GM19463 (cell line): Measurements from ENCODE around the gene LYRM4.
A peak's percentile ranks its signal among the peaks of the same experiment; 100 is the strongest.

Source experiments
- ATAC-seq: cut with Tn5 transposase; IDR thresholded peaks from one replicate; pipeline ENCODE4 v1.9.1; 2021; ENCODE audit warnings: mild to moderate bottlenecking, moderate library complexity; ENCODE audit not compliant: unreplicated experiment

Gene LYRM4

DNA sequence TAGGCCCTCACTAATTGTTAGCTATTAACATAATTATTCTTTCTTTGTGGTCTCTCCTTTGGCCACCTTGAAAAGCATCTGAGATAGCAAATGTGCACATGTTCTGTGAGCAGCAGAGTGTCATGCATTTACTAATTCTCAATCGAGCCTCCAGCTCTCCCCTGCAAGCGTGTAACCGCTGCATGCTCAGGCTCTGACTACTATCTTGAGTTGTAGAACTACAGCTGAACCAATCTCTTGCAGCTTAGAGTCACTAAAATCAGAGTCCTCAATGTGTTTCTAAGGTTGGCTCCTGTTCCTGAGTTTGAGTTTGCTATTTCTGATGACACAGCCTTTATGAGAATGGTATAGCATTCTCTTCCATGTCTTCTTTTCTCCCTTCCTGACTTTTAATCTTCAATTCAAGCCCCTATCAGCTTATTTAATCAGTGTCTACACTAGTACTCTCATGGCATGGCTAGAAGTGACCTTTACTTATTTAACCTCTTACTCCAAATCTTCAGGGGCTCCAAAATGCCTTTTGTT lies 110.1 kb downstream of the LYRM4 start:
- ATAC-seq = no peak

DNA sequence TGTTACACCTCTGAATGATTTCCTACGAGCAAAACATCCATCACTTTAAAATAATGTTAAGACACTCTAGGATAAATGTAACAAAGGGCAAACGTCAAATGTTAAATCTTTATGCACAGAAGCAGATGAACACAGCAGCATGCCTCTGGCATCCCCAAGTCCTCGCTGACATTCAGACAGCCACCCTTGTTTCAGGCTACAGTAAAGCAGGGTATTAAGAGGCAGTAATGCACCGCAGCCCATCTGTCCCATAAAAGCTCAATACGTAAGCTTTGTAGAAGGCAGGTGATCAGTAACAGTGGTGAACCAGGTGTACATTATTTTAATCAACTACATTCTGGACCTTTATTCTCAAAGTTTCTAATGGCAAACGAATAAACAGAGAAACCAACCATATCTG lies 110.9 kb downstream of the LYRM4 start:
- ATAC-seq = no peak

DNA sequence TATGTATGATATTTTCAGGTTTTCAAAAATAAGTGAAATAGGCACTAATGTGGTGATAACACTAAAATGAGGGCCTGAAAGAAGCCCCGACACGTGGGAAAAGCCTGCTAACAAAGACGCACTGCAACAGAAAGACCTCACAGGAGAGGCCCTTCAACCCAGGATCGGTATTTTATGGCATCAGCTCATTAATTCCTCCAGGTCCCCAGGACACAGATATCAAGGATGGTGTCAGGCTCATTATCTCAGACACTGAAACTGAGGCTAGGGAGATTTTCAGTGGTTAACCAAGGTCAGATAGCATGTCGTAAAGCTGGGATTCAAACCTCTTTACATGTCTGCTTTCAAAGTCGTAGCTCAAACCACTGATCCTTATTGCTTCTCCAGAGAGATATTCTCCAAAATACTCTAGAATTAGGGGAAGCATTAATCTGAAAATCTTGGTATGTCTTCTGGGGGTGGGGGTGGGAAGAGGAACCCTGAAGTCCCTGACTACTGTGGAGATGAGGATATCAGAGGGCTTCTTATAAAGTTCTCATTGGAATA lies 111.5 kb downstream of the LYRM4 start:
- ATAC-seq = no peak

DNA sequence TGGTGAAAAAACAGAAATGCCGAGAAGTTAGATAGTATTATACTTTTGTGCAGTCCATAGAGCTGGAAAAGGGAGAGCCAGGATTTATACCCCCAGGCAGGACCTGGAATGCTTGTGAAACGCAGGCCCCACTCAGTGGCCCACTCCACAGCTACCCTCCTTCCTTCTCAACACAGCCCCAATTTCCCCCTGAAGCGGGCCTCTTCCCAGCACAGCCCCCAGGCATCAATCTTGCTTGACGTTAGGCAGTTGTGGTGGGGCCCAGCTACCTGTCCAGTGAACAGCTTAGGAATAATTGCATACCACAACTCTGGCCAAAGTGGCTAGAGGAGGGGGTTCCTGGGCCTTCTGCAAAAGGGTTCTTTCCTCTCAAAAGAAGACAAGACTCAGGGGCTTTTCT lies 114.4 kb downstream of the LYRM4 start:
- no peak for ATAC-seq

DNA sequence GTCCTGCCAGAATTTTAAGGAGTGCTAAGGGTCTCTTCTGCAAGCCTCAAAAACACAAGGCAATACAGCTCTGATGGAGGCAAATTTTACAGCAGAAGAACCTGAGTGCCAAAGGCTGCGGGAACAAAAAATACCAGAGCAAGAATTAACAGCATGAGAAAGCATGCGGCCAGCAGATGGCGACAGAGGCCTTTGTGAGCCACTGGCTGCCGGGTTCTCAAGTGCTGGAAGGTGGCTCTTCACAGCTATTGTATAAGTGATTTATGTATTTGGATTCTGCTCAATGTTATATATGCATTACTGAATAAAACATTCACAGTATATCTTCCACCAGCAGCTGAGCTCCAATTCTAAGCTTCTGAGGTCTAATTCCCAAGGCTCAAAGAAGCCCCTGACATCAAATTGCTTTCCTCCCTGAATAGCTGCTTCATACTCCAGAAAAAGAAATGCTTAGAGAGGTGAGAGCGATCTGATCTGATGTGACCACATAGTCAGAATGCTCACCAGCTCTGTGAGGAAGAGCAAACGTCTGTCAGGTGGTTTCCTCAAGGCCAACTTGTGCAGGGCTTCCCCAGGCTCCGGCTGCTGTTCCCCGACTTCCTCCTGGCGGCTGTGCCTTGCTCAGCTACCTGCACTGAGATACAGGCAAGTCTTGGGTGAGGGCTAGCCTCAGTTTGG lies 117.0 kb downstream of the LYRM4 start:
- peak; percentile 56 for ATAC-seq

DNA sequence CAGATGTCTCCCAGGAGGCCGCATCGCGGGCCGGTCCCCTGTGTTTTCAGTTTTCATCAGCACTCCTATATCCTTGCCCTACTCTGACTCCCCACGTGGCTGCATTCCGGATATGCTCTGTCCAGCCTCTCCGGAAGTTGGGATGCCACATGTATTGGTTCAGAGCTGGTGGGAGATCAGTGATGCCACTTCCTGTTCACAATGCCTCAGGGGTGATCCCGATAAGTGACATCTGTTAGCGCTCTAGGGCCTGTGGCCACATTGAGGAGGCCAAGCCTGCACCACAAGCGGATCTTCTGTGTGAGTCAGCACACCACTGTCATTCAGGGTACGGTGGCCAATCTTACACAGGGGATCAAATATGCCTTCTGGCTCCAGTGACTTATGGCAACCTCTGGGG lies 117.8 kb downstream of the LYRM4 start:
- no peak for ATAC-seq

DNA sequence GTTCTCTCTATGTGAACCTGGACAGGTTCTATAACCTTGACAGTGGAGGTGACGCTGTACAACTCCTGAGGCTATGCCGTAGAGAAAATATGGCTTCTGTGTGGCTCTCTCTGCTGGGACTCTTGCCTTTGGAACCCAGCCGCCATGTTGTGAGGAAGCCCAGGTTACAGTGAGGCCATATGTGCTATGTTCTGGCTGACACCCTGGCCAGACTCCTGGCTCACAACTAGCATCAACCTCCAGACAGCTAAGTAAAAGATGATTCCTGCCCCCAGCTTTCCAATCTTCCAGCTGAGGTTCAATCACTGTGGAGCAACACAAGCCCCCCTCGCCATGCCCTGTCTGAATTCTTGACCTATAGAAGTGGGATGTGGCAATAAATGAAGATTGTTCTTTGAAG lies 118.6 kb downstream of the LYRM4 start:
- ATAC-seq = no peak

DNA sequence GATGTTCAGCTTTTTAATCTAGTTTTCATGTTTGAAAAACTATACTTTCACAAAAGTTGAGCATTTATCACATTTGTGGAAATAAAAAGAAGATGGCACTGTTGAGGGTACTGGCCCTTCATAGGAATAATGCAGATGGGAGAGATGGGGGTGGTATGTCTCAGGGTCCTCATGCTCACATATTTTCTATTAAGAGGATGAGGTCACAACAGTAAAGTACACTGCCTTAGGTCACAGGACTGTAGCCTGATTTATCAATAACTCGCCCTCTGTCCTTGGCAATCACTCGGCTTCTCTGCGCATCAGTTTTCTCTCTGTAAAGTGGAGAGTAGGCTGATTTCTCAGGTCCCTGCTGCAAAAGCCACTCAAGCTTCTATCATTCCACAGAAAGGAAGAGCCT lies 119.7 kb downstream of the LYRM4 start:
- no peak for ATAC-seq

DNA sequence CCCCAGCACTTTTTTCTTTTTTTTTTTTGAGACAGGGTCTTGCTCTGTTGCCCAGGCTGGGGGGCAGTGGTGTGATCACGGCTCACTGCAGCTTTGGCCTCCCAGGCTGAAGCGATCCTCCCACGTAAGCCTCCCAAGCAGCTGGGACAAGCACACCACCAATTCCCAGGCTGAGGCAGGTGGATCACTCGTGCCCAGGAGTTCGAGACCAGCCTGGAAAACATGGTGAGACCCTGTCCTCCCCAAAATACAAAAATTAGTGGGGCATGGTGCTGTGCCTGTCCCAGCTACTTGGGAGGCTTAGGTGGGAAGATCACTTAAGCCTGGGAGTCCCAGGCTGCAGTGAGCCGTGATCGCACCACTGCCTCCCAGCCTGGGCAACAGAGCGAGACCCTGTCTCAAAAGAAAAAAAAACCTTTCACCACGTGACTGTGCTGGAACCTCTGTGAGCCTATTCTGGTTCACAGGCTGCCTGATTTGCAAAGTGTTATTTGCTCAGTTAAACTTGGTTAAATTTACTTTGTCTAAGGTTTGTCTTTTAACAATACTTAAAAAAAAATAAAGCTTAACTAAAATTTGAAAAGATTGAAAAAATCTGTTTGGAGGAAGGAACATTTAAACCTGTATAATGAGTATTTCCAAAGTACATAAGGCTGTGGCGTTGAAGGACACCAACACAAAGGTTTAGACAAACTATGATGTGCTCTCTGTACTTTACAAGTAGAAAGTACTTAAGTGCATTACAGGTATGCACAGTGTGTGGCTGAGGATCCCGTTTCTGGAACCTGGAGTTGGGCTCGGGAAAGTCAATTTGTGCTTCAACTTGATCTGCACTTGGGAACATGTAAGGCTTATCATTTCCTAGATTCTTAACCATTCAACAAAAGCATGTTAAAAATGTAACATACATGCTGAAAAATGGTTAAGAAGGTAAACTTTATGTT lies 120.7 kb downstream of the LYRM4 start:
- ATAC-seq = no peak

- ATAC-seq = no peak
Observed at GRCh38 chr6:5138995-5139827, 121.5 kb downstream of the LYRM4 start.

DNA sequence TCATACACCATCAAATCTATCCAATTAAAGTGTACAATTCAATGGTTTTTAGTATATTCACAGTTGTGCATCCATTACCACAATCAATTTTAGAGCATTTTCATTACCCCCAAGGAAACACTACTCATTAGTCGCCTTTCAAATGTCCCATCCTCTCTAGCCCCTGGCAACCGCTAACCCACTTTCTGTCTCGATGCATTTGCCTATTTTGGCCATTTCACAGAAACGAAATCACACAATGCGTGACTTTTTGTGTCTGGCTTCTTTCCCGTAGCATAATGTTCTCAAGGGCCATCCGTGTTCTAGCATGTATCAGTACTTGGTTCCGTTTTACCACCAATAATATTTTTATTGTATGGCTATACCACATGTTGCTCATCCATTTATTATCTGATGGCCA lies 123.9 kb downstream of the LYRM4 start:
- no peak for ATAC-seq

- no peak for ATAC-seq
Observed at GRCh38 chr6:5135788-5136376, 124.9 kb downstream of the LYRM4 start.

- no peak for ATAC-seq
Observed at GRCh38 chr6:5133943-5134342, 126.8 kb downstream of the LYRM4 start.

DNA sequence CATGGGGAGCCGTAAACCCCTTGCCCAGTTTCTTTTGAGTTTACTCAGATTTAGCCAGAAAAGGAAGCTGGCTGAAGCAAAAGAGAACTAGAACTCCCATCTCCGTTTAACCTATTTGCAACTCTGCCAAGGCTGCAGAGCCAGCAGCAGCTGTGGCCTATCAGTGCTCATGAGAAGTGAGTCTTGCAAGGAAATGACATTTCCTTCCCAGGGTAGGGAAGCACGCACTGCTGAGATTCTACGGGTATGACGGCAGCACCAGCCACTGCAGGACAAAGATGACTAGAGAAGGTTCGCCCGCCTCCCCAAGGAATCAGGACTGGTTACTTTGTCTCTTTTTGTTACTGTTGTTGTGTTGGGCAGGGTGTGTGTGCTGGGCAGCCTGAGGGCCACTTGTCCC lies 128.0 kb downstream of the LYRM4 start:
- peak; percentile 82 for ATAC-seq

DNA sequence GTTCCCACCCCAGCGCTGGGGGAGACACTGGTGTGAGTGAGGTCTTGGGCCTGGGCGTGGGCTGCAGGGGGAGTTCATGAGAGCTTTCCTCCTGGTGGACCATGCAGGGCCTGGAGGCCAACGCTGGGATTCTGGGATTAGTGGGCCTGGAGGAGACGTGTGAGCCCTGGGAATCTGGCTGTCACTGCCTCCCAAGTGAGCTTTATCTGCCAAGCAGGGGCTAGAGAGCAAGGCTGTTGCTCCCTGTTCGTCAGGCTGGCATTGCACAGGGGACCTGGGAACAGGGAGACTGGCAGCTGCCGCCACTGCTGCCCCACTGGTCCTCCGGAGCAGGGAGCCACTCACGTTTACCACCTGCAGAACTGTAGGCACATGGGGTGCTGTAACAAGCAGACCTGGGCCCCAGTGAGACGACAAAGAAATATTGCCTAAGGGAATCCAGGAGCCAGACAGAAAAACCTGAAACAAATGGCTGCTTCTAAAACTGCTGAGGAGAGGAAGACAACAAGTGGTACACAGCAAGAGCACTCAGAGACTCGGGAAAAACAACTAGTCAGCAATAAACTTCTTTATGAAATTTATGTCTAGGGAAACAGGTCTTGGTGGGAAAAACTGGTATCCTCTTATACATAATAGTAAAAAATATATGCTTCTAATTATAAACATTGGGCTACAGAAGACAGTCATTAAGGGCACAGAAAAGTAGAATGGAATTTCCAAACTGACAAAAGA lies 130.4 kb downstream of the LYRM4 start:
- no peak for ATAC-seq

DNA sequence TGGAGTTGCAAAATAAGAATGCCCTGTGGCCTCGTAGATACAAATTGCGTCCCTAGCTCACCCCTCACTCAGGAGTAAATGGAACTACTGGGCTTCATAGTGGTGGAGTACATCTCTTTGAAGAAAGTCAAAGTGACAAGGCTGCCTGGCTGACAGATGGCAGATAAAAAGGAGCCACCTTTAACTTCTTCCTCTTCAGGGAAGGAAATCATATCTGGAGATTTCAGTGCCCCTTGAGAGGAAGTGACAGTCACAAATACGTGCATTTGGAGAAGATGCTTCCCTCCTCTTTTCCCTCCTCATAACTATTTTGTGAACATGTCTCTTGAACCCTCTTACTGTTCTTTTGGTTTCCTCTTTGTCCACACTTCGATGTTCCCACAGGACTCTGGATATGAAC lies 132.4 kb downstream of the LYRM4 start:
- no peak for ATAC-seq

- no peak for ATAC-seq
Observed at GRCh38 chr6:5127106-5127687, 133.6 kb downstream of the LYRM4 start.

- no peak for ATAC-seq
Observed at GRCh38 chr6:5126214-5126613, 134.5 kb downstream of the LYRM4 start.
